Keratinocyte (primary cell): ENCODE data around the gene N4BP2. TPM values are rescaled to one million over a fixed set of nuclear protein-coding genes. Genes with fewer than 3 reads are reported as not detected.
"Not testable (repeated sequence)": the region's sequence is repeated elsewhere in the genome, so short reads cannot be mapped to it uniquely, and the experiment has no call there.

Experiments
- DNase-seq: peaks from one replicate; pipeline ENCODE4 v3.0.0-alpha.2; 2011; ENCODE audit warnings: low read depth, missing footprints, low spot score
- FAIRE-seq: peaks from 2 replicates; lab custom pipeline; 2011; peaks lifted over from hg19 to GRCh38; lab: Jason Lieb, UNC
- H2AFZ ChIP-seq: 2 replicates; pipeline ENCODE4 v1.6.0; 2012; ENCODE audit warnings: low read length, control low read depth, inconsistent platforms; ENCODE audit not compliant: control insufficient read depth
- H3K27ac ChIP-seq: 2 replicates; pipeline ENCODE4 v1.5.1; 2011; ENCODE audit warnings: low read length; ENCODE audit not compliant: control insufficient read depth, insufficient read depth
- H3K27me3 ChIP-seq: 3 replicates; pipeline ENCODE4 v1.6.0; 2011; ENCODE audit warnings: low read length; ENCODE audit not compliant: control insufficient read depth, insufficient read depth; ENCODE audit errors: extremely low read depth
- H3K36me3 ChIP-seq, 2 experiments: 2 replicates in 1 of 2; 3 replicates in 1 of 2; pipeline ENCODE4 v1.5.1; 2011; ENCODE audit warnings: low read length in 2 of 2, mild to moderate bottlenecking in 1 of 2; ENCODE audit not compliant: control insufficient read depth in 2 of 2, insufficient read depth in 2 of 2; ENCODE audit errors: extremely low read depth in 1 of 2
- H3K4me1 ChIP-seq: 3 replicates; pipeline ENCODE4 v1.5.1; 2011; ENCODE audit warnings: low read length; ENCODE audit not compliant: control insufficient read depth, insufficient read depth; ENCODE audit errors: extremely low read depth
- H3K4me2 ChIP-seq: 3 replicates; pipeline ENCODE4 v1.6.0; 2011; ENCODE audit warnings: low read depth, low read length; ENCODE audit not compliant: control insufficient read depth, insufficient read depth; ENCODE audit errors: extremely low read depth
- H3K4me3 ChIP-seq, 3 experiments: fragments of 200-600 bp in 1 of 3; sonication (generic) in 1 of 3; 2 replicates in 2 of 3; 3 replicates in 1 of 3; pipeline ENCODE4 v1.5.1; 2011 to 2016; ENCODE audit warnings: low read length in 3 of 3, mild to moderate bottlenecking in 3 of 3, control low read depth in 2 of 3, inconsistent platforms in 1 of 3, low read depth in 1 of 3, mixed read lengths in 1 of 3, mixed run types in 1 of 3, moderate library complexity in 1 of 3; ENCODE audit not compliant: control insufficient read depth in 2 of 3, insufficient read depth in 2 of 3; ENCODE audit errors: extremely low read depth in 1 of 3
- H3K79me2 ChIP-seq: 2 replicates; pipeline ENCODE4 v1.6.0; 2012; ENCODE audit warnings: low read length; ENCODE audit not compliant: control insufficient read depth, insufficient read depth
- H3K9ac ChIP-seq: 3 replicates; pipeline ENCODE4 v1.6.0; 2011; ENCODE audit warnings: low read length; ENCODE audit not compliant: control insufficient read depth, insufficient read depth; ENCODE audit errors: extremely low read depth
- H3K9me1 ChIP-seq: 3 replicates; pipeline ENCODE4 v1.6.0; 2011; ENCODE audit warnings: low read length; ENCODE audit not compliant: control insufficient read depth, insufficient read depth; ENCODE audit errors: extremely low read depth
- H3K9me3 ChIP-seq: 2 replicates; pipeline ENCODE4 v1.5.1; 2012; ENCODE audit warnings: low read depth, low read length; ENCODE audit not compliant: control insufficient read depth
- H4K20me1 ChIP-seq: 3 replicates; pipeline ENCODE4 v1.6.0; 2011; ENCODE audit warnings: low read length; ENCODE audit not compliant: control insufficient read depth, insufficient read depth; ENCODE audit errors: extremely low read depth
- EZH2 ChIP-seq: IDR thresholded peaks from one replicate; pipeline ENCODE4 v1.6.1; 2012; ENCODE audit warnings: inconsistent platforms, mild to moderate bottlenecking, low read length, moderate library complexity
- dilution Hi-C: fragments of 300-500 bp; cut with MboI; formaldehyde crosslinking; loops from one replicate; pipeline ENCODE4 v1.7.0; 2020; ENCODE audit warnings: low sequenced_read_pairs; ENCODE audit not compliant: extremely low pct_ligation_motif_present
- polyA plus RNA-seq, 5 experiments: library from polyadenylated mRNA; depleted of rRNA in 3 of 5; stranded (reverse) in 3 of 5; stranded (forward) in 1 of 5; unstranded in 1 of 5; fragments of >200 nt; gene quantifications; 1 replicate in 1 of 5; 2 replicates in 3 of 5; 3 replicates in 1 of 5; pipeline versions ENCODE4 v1.2.1 to v1.2.3, GENCODE V29; 2011 to 2012; ENCODE audit warnings: missing spikeins in 2 of 5, low read depth in 1 of 5, low replicate concordance in 1 of 5
- TF ChIP-seq, protein P1 (sequence below), 3 experiments: IDR thresholded peaks in 1 of 3; conservative IDR thresholded peaks in 1 of 3; optimal IDR thresholded peaks in 1 of 3; 2 replicates in 2 of 3; 3 replicates in 1 of 3; pipeline versions ENCODE3 to v1.5.1; 2011; ENCODE audit warnings: low read length in 3 of 3, mild to moderate bottlenecking in 3 of 3, moderate library complexity in 2 of 3, control low read depth in 1 of 3, inconsistent platforms in 1 of 3; ENCODE audit not compliant: insufficient read depth in 2 of 3; ENCODE audit errors: extremely low read depth in 1 of 3

N4BP2 gene
- polyA plus RNA-seq, 1 donor (not counting 4 experiments of a cell fraction or from before 2014, with no cell fraction given), result 2.7 TPM

DNA sequence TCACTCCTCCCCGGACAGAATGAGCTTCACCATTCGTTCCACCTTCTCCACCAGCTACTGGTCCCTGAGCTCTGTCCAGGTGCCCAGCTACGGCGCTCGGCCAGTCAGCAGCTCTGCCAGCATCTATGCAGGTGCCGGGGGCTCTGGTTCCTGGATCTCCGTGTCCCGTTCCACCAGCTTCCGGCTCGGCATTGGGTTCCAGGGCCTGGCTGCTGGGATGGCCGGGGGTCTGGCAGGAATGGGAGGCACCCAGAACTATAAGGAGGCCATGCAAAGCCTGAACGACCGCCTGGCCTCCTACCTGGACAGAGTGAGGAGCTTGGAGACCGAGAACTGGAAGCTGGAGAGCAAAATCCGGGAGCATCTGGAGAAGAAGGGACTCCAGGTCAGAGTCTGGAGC, 36.4 kb upstream of the N4BP2 start:
- H3K36me3 ChIP-seq, result no peaks in the 10 kb centered on the region
- no peaks in the 10 kb centered on the region for H3K9me3 ChIP-seq
- H2AFZ ChIP-seq, result no peak overlapping the region
- H3K27me3 ChIP-seq, result no peaks in the 10 kb centered on the region
- H3K4me3 ChIP-seq, result no peak overlapping the region
- no peak for FAIRE-seq
- no peak overlapping the region for H3K4me2 ChIP-seq
- no peaks in the 10 kb centered on the region for H4K20me1 ChIP-seq
- H3K4me1 ChIP-seq, result peaks cover 5% of the 10 kb centered on the region
- TF ChIP-seq EZH2, result no peak
- TF ChIP-seq, protein P1, sequence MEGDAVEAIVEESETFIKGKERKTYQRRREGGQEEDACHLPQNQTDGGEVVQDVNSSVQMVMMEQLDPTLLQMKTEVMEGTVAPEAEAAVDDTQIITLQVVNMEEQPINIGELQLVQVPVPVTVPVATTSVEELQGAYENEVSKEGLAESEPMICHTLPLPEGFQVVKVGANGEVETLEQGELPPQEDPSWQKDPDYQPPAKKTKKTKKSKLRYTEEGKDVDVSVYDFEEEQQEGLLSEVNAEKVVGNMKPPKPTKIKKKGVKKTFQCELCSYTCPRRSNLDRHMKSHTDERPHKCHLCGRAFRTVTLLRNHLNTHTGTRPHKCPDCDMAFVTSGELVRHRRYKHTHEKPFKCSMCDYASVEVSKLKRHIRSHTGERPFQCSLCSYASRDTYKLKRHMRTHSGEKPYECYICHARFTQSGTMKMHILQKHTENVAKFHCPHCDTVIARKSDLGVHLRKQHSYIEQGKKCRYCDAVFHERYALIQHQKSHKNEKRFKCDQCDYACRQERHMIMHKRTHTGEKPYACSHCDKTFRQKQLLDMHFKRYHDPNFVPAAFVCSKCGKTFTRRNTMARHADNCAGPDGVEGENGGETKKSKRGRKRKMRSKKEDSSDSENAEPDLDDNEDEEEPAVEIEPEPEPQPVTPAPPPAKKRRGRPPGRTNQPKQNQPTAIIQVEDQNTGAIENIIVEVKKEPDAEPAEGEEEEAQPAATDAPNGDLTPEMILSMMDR (optimal IDR thresholded peaks at IDR 0.05 in 1 of 3, IDR thresholded peaks at IDR 0.05 in 1 of 3, conservative IDR thresholded peaks at IDR 0.05 in 1 of 3; ENCODE audit: extremely low read depth in 1 of 3, insufficient read depth in 2 of 3, low read length in 3 of 3), result no peak
- no peak for DNase-seq
- no peak overlapping the region for H3K27ac ChIP-seq
- dilution Hi-C loops, result no loop called here
- no peaks in the 10 kb centered on the region for H3K9me1 ChIP-seq
- H3K79me2 ChIP-seq, result no peaks in the 10 kb centered on the region
- H3K9ac ChIP-seq, result no peak overlapping the region

- H3K9me1 ChIP-seq, H3K9ac ChIP-seq, dilution Hi-C loops, H3K79me2 ChIP-seq, DNase-seq, H3K27me3 ChIP-seq, H3K36me3 ChIP-seq, FAIRE-seq, H3K9me3 ChIP-seq, H4K20me1 ChIP-seq, H3K4me2 ChIP-seq, H3K27ac ChIP-seq, H3K4me3 ChIP-seq, H2AFZ ChIP-seq, H3K4me1 ChIP-seq: not testable (repeated sequence)
Observed at GRCh38 chr4:40021116-40021515, 35.5 kb upstream of the N4BP2 start.

- H3K4me1 ChIP-seq, DNase-seq, H3K4me3 ChIP-seq, H3K27me3 ChIP-seq, H3K9me3 ChIP-seq, H3K9ac ChIP-seq, H4K20me1 ChIP-seq, H3K79me2 ChIP-seq, H3K9me1 ChIP-seq, FAIRE-seq, H3K36me3 ChIP-seq, H3K4me2 ChIP-seq, H2AFZ ChIP-seq, dilution Hi-C loops, H3K27ac ChIP-seq: not testable (repeated sequence)
Observed at GRCh38 chr4:40024049-40024448, 32.6 kb upstream of the N4BP2 start.
